OCI-LY7 (cell line): ENCODE data around the gene EGFL7.

Experiments used
- CTCF ChIP-seq: fragments of 200-600 bp; sonication (generic); conservative IDR thresholded peaks from 2 replicates; pipeline ENCODE4 v1.5.1; 2014; ENCODE audit warnings: mild to moderate bottlenecking, antibody characterized with exemption, low read length, moderate library complexity, mixed read lengths
- EZH2phosphoT487 ChIP-seq: fragments of 200-600 bp; sonication (generic); IDR thresholded peaks from 2 replicates; pipeline ENCODE4 v1.6.1; 2018; ENCODE audit warnings: low read depth, borderline replicate concordance, mild to moderate bottlenecking, mixed run types, antibody characterized with exemption, low read length, moderate library complexity, mixed read lengths

- TF ChIP-seq CTCF: no peak
- TF ChIP-seq EZH2phosphoT487: no peak
These were observed 18.9 kb upstream of the EGFL7 start for GRCh38 chr9:136643596-136644342.
